Measurements from ENCODE around the gene LRPPRC. TPM values are rescaled to one million over a fixed set of nuclear protein-coding genes. Genes with fewer than 3 reads are reported as not detected.

LRPPRC gene
- 117 TPM for total RNA-seq

GRCh38 chr2:43995733-43996533 lies at the start of gene LRPPRC:
Gene LRPPRC (minus strand): TSS chr2:43995989. CDS start chr2:43995947, 42 bp downstream.

GRCh38 chr2:43838560-43839267 lies 157.1 kb downstream of the LRPPRC start, which contains the start of the genes ABCG5 and ABCG8:
Gene ABCG5 (minus strand): TSS chr2:43838839. CDS start chr2:43838679, 160 bp downstream.
Gene ABCG8 (plus strand): TSS chr2:43838971. CDS start chr2:43839054, 83 bp downstream.

Small RNA genes lying within 50 kb of the gene (small RNA-seq; reads per million reads assigned to genes)
- not detected for gene RN7SL455P
- gene RNU6-1048P: not detected

Other genes starting within 250 kb of the LRPPRC start
- gene DYNC2LI1, start 221.9 kb downstream of the LRPPRC start, total RNA-seq: 48.0 TPM
- 0.23 TPM for gene ABCG5, start 157.2 kb downstream of the LRPPRC start, total RNA-seq
- 1.2 TPM for gene ABCG8, start 157.0 kb downstream of the LRPPRC start, total RNA-seq
- gene PPM1B, start 172.9 kb upstream of the LRPPRC start, total RNA-seq: 69.7 TPM